A673 (cell line): ENCODE data around the gene MOCS1.

Experiments used
- EZH2 ChIP-seq: fragments of 200-600 bp; sonication (generic); IDR thresholded peaks from 2 replicates; pipeline ENCODE4 v1.6.1; 2017; ENCODE audit warnings: borderline replicate concordance, low read depth, mild to moderate bottlenecking, mixed read lengths, antibody characterized with exemption, low read length; ENCODE audit not compliant: poor library complexity, severe bottlenecking
- TF ChIP-seq, protein P1 (sequence below): fragments of 300-800, 200-600 bp; sonication (generic); conservative IDR thresholded peaks from 2 replicates; pipeline ENCODE4 v1.5.1; 2017; ENCODE audit warnings: low read depth, mild to moderate bottlenecking, antibody characterized with exemption, low read length, moderate library complexity, mixed read lengths

DNA sequence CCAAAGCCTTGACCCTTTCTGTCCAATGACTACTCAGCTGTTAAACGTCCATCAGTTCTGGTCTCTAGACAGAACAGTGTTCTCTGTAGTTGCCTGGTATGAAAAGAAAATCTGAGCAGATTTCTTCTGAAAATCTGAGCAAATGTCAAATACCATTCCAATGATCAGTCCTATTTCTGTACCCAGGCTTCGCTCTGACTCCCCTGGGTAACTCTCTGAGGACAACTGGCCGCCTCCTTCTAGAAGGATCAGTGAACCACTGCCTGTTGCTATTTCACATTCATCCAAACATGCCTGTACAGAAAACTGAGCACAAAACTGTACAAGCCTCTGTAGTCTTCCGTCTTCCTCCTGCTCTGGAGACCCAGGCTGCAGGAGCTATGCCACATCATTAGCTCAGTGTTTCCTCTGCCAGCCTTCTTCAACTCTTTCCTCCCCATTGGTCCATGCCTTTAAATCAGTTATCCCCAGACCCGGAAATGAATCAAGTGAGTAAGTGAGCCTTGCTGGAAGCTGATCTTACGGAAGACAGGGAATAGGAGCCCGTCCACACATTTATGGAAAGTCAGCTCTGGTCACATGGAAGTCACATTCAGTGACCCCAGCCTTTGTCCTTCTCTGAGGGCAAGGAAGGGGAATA lies 78.8 kb downstream of the MOCS1 start:
- TF ChIP-seq, protein P1, sequence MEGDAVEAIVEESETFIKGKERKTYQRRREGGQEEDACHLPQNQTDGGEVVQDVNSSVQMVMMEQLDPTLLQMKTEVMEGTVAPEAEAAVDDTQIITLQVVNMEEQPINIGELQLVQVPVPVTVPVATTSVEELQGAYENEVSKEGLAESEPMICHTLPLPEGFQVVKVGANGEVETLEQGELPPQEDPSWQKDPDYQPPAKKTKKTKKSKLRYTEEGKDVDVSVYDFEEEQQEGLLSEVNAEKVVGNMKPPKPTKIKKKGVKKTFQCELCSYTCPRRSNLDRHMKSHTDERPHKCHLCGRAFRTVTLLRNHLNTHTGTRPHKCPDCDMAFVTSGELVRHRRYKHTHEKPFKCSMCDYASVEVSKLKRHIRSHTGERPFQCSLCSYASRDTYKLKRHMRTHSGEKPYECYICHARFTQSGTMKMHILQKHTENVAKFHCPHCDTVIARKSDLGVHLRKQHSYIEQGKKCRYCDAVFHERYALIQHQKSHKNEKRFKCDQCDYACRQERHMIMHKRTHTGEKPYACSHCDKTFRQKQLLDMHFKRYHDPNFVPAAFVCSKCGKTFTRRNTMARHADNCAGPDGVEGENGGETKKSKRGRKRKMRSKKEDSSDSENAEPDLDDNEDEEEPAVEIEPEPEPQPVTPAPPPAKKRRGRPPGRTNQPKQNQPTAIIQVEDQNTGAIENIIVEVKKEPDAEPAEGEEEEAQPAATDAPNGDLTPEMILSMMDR, result no peak
- no peak for TF ChIP-seq EZH2
